ENCODE results near the gene ZNF598. TPM values are rescaled to one million over a fixed set of nuclear protein-coding genes. Genes with fewer than 3 reads are reported as not detected.

Gene ZNF598
- total and polyA plus RNA-seq, 2 of the 13 experiments (the other 11 are each of a cell fraction or from before 2014, with no cell fraction given), result 13.5 to 14.2 TPM

DNA sequence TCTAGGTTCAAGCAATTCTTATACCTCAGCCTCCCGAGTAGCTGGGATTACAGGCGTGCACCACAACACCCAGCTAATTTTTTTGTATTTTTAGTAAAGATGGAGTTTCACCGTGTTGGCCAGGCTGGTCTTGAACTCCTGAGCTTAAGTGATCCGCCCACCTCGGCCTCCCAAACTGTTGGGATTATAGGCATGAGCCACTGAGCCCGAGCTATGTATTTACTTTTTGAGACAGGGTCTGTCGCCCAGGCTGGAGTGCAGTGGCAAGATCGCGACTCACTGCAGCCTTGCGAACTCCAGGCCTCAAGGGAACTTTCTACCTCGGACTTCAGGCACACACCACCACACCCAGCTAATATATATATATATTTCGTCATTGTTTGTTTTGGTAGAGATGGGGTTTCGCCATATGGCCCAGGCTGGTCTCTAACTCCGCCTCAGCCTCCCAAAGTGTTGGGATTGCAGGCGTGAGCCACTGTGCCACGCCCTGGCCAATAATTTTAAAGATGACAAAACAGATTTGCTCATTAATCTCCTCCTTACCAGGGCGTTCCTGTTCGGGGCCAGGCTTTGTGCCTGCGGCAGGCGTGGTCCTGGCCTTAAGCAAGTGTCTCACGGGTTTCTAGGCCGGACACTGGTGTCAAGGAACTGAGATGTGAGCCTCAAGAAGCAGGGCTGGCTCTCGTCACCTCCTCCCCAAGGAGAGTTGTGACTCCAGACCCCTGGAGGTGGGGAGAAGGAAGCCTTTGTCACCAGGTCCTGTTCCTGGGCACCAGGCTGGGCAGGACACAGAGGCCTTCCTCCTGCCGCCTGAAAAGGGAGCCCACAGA lies 5.7 kb upstream of the ZNF598 start (continued):
- TF ChIP-seq, protein P1, sequence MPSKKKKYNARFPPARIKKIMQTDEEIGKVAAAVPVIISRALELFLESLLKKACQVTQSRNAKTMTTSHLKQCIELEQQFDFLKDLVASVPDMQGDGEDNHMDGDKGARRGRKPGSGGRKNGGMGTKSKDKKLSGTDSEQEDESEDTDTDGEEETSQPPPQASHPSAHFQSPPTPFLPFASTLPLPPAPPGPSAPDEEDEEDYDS (CRISPR knock-in tag; IDR thresholded peaks at IDR 0.05), result no peak
- peak; percentile 48 for TF ChIP-seq GABPB1 (CRISPR knock-in tag; IDR thresholded peaks at IDR 0.05)
- no peak for TF ChIP-seq DR1 (CRISPR knock-in tag; IDR thresholded peaks at IDR 0.05)
- TF ChIP-seq ZNF616 (CRISPR knock-in tag; IDR thresholded peaks at IDR 0.05; ENCODE audit: low read depth), result no peak
- TF ChIP-seq RXRA (CRISPR knock-in tag; IDR thresholded peaks at IDR 0.05), result no peak; the same call in 1 of the 2 replicates
- TF ChIP-seq PLRG1 (conservative IDR thresholded peaks at IDR 0.05), result no peak
- TF ChIP-seq, protein P2, sequence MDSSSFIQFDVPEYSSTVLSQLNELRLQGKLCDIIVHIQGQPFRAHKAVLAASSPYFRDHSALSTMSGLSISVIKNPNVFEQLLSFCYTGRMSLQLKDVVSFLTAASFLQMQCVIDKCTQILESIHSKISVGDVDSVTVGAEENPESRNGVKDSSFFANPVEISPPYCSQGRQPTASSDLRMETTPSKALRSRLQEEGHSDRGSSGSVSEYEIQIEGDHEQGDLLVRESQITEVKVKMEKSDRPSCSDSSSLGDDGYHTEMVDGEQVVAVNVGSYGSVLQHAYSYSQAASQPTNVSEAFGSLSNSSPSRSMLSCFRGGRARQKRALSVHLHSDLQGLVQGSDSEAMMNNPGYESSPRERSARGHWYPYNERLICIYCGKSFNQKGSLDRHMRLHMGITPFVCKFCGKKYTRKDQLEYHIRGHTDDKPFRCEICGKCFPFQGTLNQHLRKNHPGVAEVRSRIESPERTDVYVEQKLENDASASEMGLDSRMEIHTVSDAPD (CRISPR knock-in tag; IDR thresholded peaks at IDR 0.05), result peak; percentile 93
- TF ChIP-seq BHLHE40 (IDR thresholded peaks at IDR 0.05; ENCODE audit: low read length), result no peak
- TF ChIP-seq NR2F2 (IDR thresholded peaks at IDR 0.05; ENCODE audit: borderline replicate concordance, low read depth), result no peak
- TF ChIP-seq ZNF670 (CRISPR knock-in tag; IDR thresholded peaks at IDR 0.05; ENCODE audit: borderline replicate concordance), result no peak
- TF ChIP-seq SMARCC2 (IDR thresholded peaks at IDR 0.05), result no peak
- no peak for TF ChIP-seq MEIS2 (CRISPR knock-in tag; IDR thresholded peaks at IDR 0.05)
- TF ChIP-seq SOX5 (CRISPR knock-in tag; IDR thresholded peaks at IDR 0.05; ENCODE audit: borderline replicate concordance), result no peak; the same call in 1 of the 2 replicates
- TF ChIP-seq, protein P3, sequence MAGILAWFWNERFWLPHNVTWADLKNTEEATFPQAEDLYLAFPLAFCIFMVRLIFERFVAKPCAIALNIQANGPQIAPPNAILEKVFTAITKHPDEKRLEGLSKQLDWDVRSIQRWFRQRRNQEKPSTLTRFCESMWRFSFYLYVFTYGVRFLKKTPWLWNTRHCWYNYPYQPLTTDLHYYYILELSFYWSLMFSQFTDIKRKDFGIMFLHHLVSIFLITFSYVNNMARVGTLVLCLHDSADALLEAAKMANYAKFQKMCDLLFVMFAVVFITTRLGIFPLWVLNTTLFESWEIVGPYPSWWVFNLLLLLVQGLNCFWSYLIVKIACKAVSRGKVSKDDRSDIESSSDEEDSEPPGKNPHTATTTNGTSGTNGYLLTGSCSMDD (CRISPR knock-in tag; IDR thresholded peaks at IDR 0.05), result no peak
- TF ChIP-seq TEAD3 (CRISPR knock-in tag; optimal IDR thresholded peaks at IDR 0.05; ENCODE audit: borderline replicate concordance), result no peak
- TF ChIP-seq IRX3 (CRISPR knock-in tag; IDR thresholded peaks at IDR 0.05; ENCODE audit: borderline replicate concordance, low read depth), result no peak
- TF ChIP-seq, protein P4, sequence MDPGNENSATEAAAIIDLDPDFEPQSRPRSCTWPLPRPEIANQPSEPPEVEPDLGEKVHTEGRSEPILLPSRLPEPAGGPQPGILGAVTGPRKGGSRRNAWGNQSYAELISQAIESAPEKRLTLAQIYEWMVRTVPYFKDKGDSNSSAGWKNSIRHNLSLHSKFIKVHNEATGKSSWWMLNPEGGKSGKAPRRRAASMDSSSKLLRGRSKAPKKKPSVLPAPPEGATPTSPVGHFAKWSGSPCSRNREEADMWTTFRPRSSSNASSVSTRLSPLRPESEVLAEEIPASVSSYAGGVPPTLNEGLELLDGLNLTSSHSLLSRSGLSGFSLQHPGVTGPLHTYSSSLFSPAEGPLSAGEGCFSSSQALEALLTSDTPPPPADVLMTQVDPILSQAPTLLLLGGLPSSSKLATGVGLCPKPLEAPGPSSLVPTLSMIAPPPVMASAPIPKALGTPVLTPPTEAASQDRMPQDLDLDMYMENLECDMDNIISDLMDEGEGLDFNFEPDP (CRISPR knock-in tag; conservative IDR thresholded peaks at IDR 0.05), result no peak
- TF ChIP-seq ZNF761 (CRISPR knock-in tag; conservative IDR thresholded peaks at IDR 0.05), result no peak
- TF ChIP-seq TBX3 (IDR thresholded peaks at IDR 0.05; ENCODE audit: borderline replicate concordance), result no peak
- TF ChIP-seq HNRNPLL (IDR thresholded peaks at IDR 0.05; ENCODE audit: low read depth, low read length, poor library complexity, severe bottlenecking), result no peak
- no peak for TF ChIP-seq ZNF282 (IDR thresholded peaks at IDR 0.05; ENCODE audit: partially characterized antibody)
- no peak for TF ChIP-seq NCOR1 (IDR thresholded peaks at IDR 0.05; ENCODE audit: borderline replicate concordance, low read length)
- TF ChIP-seq KDM1A (CRISPR knock-in tag; IDR thresholded peaks at IDR 0.05), result no peak
- TF ChIP-seq FLYWCH1 (CRISPR knock-in tag; IDR thresholded peaks at IDR 0.05), result no peak
- TF ChIP-seq THYN1 (CRISPR knock-in tag; IDR thresholded peaks at IDR 0.05; ENCODE audit: borderline replicate concordance, low read depth), result no peak
- TF ChIP-seq SPEN (CRISPR knock-in tag; IDR thresholded peaks at IDR 0.05; ENCODE audit: low read depth), result no peak; the same call in 1 of the 2 replicates

Data from HepG2 (cell line).